Spinal cord (tissue), 10 donors: ENCODE results near the gene TK2. TPM values are rescaled to one million over a fixed set of nuclear protein-coding genes. Genes with fewer than 3 reads are reported as not detected.
A peak's percentile ranks its signal among the peaks of the same experiment; 100 is the strongest.

Experiments
- DNase-seq, 6 donors: peaks; one replicate each; pipeline versions ENCODE4 v3.0.0 to v3.0.0-alpha.2; 2013 to 2015; ENCODE audit warnings: low spot score in 6 of 6, low read depth in 4 of 6
- H3K27ac ChIP-seq: one replicate; pipeline ENCODE4 v1.5.1; 2013; ENCODE audit warnings: low read depth, low read length, control low read depth
- H3K27me3 ChIP-seq: one replicate; pipeline ENCODE4 v1.6.1; 2013; ENCODE audit warnings: low read length; ENCODE audit not compliant: control insufficient read depth, insufficient read depth
- H3K36me3 ChIP-seq: one replicate; pipeline ENCODE4 v1.6.1; 2013; ENCODE audit warnings: low read length; ENCODE audit not compliant: control insufficient read depth, insufficient read depth
- H3K4me1 ChIP-seq: one replicate; pipeline ENCODE4 v1.6.1; 2013; ENCODE audit warnings: low read length; ENCODE audit not compliant: control insufficient read depth, insufficient read depth
- H3K4me3 ChIP-seq: one replicate; pipeline ENCODE4 v1.5.1; 2013; ENCODE audit warnings: low read depth, low read length, control low read depth
- H3K9me3 ChIP-seq: one replicate; pipeline ENCODE4 v1.6.1; 2013; ENCODE audit warnings: low read length; ENCODE audit not compliant: control insufficient read depth, insufficient read depth
- WGBS: methylation state at CpG from one replicate; pipeline ENCODE4 v1.1.5; 2013; ENCODE audit warnings: missing lambda C conversion rate; ENCODE audit not compliant: insufficient coverage; 5-methylcytosine and 5-hydroxymethylcytosine counted together
- polyA plus RNA-seq, 2 donors: library from polyadenylated mRNA; unstranded; fragments of 120-200 nt; gene quantifications; one replicate each; pipeline ENCODE4 v1.2.1, GENCODE V29; 2013; ENCODE audit not compliant: insufficient read length in 2 of 2
- total RNA-seq, 2 donors: library from RNA; depleted of rRNA in 1 of 2; stranded (reverse); fragments of 120-200 nt in 1 of 2; fragments of >200 nt in 1 of 2; gene quantifications; one replicate each; pipeline versions ENCODE4 v1.2.3 to v1.2.4, GENCODE V29; 2013 to 2014
- donor health status: healthy.

The TK2 gene
- total and polyA plus RNA-seq, 4 donors: 32.6 to 42.8 (median 38.2) TPM

GRCh38 chr16:66523861-66524354 is 26.0 kb downstream of the TK2 start:
- Histone ChIP-seq H3K9me3 (no peaks in the 10 kb centered on the region), H3K4me1 (peaks cover 21% of the 10 kb centered on the region), H3K27ac (peak overlapping the region; percentile 15), H3K4me3 (no peak overlapping the region), H3K36me3 (peaks cover 77% of the 10 kb centered on the region), H3K27me3 (no peaks in the 10 kb centered on the region)
- 93% methylated on average over 6 of the region's 9 CpGs for WGBS
- DNase-seq: no peak

GRCh38 chr16:66522816-66523590 is 26.9 kb downstream of the TK2 start:
- peaks cover 71% of the 10 kb centered on the region for H3K36me3 ChIP-seq
- H3K4me3 ChIP-seq: no peak overlapping the region
- H3K27ac ChIP-seq: no peak overlapping the region
- no peaks in the 10 kb centered on the region for H3K27me3 ChIP-seq
- no peaks in the 10 kb centered on the region for H3K9me3 ChIP-seq
- 81% methylated on average over 6 of the region's 11 CpGs for WGBS
- no peak for DNase-seq
- H3K4me1 ChIP-seq: peaks cover 21% of the 10 kb centered on the region

- peak in 1 of 6 donors; percentile 63 for DNase-seq
- no peaks in the 10 kb centered on the region for H3K9me3 ChIP-seq
- no peaks in the 10 kb centered on the region for H3K27me3 ChIP-seq
- no peak overlapping the region for H3K4me3 ChIP-seq
- WGBS: 86% methylated on average over 15 of the region's 17 CpGs
- peak overlapping the region; percentile 61 for H3K27ac ChIP-seq
- peaks cover 72% of the 10 kb centered on the region for H3K36me3 ChIP-seq
- H3K4me1 ChIP-seq: peaks cover 30% of the 10 kb centered on the region
These were observed 27.8 kb downstream of the TK2 start for GRCh38 chr16:66521951-66522771.

- no peaks in the 10 kb centered on the region for H3K9me3 ChIP-seq
- no peak for DNase-seq
- peaks cover 71% of the 10 kb centered on the region for H3K36me3 ChIP-seq
- H3K27ac ChIP-seq: peak overlapping the region; percentile 61
- no peak overlapping the region for H3K4me3 ChIP-seq
- H3K27me3 ChIP-seq: no peaks in the 10 kb centered on the region
- WGBS: 97% methylated on average over 4 of the region's 5 CpGs
- H3K4me1 ChIP-seq: peaks cover 38% of the 10 kb centered on the region
These were observed 28.6 kb downstream of the TK2 start for GRCh38 chr16:66521252-66521713.

- 86% methylated on average over 10 of the region's 14 CpGs for WGBS
- DNase-seq: no peak
- no peak overlapping the region for H3K4me3 ChIP-seq
These were observed 29.3 kb downstream of the TK2 start for GRCh38 chr16:66520406-66521170.

GRCh38 chr16:66519482-66520373 is 30.2 kb downstream of the TK2 start:
- 85% methylated on average over 11 of the region's 11 CpGs for WGBS
- peak overlapping the region; percentile 36 for H3K27ac ChIP-seq

More at GRCh38 chr16:66520406-66521170, 29.3 kb downstream of the TK2 start:
- Histone ChIP-seq H3K27me3 (no peaks in the 10 kb centered on the region), H3K36me3 (peaks cover 69% of the 10 kb centered on the region), H3K27ac (peak overlapping the region; percentile 7), H3K9me3 (no peaks in the 10 kb centered on the region), H3K4me1 (peaks cover 43% of the 10 kb centered on the region)

GRCh38 chr16:66517586-66518263 is 32.2 kb downstream of the TK2 start:
- Histone ChIP-seq H3K27me3 (no peaks in the 10 kb centered on the region), H3K4me3 (no peak overlapping the region), H3K9me3 (no peaks in the 10 kb centered on the region), H3K27ac (peak overlapping the region; percentile 86), H3K36me3 (peaks cover 68% of the 10 kb centered on the region), H3K4me1 (peaks cover 47% of the 10 kb centered on the region)
- 92% methylated on average over 6 of the region's 8 CpGs for WGBS
- DNase-seq: no peak

More at GRCh38 chr16:66519482-66520373, 30.2 kb downstream of the TK2 start:
- H3K4me1 ChIP-seq: peaks cover 46% of the 10 kb centered on the region
- H3K36me3 ChIP-seq: peaks cover 73% of the 10 kb centered on the region
- H3K27me3 ChIP-seq: no peaks in the 10 kb centered on the region
- H3K9me3 ChIP-seq: no peaks in the 10 kb centered on the region
- no peak for DNase-seq
- H3K4me3 ChIP-seq: no peak overlapping the region

DNA sequence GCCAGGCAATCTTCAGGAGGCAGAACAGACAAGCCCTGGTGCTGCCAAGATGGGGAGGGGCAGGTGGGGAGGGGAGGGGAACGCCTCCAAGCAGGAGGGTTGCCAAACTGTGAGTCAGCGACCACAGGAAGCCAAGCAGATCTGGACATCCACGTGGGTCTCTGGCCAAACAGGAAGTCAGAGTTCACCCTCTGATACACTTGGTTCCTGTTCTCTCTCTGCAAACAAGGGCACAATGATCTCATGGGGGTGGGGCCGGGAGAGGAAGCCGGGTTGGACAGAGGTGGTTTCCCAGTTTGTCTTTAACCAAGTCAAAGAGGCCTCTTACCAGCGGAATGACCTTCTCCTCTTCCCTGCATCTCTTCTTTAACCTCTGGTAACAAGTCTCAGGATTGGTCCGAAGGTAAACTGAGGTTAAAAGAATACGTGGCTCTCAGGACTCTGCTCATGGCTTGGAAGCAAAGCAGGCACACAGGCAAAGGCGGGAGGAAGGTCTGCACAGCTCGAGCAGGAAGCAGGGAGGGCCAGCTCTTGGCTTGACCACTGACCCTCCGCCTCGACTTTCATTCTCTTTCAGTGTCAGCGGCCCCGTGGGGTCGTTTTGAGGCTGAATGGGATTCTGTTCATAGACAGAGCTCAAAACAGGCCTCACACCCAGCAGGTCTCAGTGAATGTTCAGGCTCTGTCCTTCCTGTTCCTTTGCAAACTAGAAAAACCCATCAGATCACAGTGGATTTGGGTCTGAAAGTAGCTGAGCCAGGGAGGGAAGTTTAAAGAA is 32.9 kb downstream of the TK2 start:
- Histone ChIP-seq H3K27ac (peak overlapping the region; percentile 86), H3K4me3 (no peak overlapping the region), H3K27me3 (no peaks in the 10 kb centered on the region), H3K4me1 (peaks cover 49% of the 10 kb centered on the region), H3K9me3 (no peaks in the 10 kb centered on the region), H3K36me3 (peaks cover 62% of the 10 kb centered on the region)
- WGBS: 38% methylated on average over 12 of the region's 15 CpGs
- peak in 5 of 6 donors; percentile 17 to 91 (median 38) for DNase-seq
